Activated gamma-delta T cell (primary cell): ENCODE measurements around the gene PALM.
"Not testable (repeated sequence)": the region's sequence is repeated elsewhere in the genome, so short reads cannot be mapped to it uniquely, and the experiment has no call there.

Source experiments
- DNase-seq: peaks from one replicate; lab custom pipeline; 2025; lab: John Stamatoyannopoulos, UW
- total RNA-seq, 2 donors: gene quantifications; one replicate each; lab custom pipeline; 2026; lab: John Stamatoyannopoulos, UW

Gene PALM, protein sequence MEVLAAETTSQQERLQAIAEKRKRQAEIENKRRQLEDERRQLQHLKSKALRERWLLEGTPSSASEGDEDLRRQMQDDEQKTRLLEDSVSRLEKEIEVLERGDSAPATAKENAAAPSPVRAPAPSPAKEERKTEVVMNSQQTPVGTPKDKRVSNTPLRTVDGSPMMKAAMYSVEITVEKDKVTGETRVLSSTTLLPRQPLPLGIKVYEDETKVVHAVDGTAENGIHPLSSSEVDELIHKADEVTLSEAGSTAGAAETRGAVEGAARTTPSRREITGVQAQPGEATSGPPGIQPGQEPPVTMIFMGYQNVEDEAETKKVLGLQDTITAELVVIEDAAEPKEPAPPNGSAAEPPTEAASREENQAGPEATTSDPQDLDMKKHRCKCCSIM
- total RNA-seq, result 0.26 to 0.83 reads per million in 2 donors

DNA sequence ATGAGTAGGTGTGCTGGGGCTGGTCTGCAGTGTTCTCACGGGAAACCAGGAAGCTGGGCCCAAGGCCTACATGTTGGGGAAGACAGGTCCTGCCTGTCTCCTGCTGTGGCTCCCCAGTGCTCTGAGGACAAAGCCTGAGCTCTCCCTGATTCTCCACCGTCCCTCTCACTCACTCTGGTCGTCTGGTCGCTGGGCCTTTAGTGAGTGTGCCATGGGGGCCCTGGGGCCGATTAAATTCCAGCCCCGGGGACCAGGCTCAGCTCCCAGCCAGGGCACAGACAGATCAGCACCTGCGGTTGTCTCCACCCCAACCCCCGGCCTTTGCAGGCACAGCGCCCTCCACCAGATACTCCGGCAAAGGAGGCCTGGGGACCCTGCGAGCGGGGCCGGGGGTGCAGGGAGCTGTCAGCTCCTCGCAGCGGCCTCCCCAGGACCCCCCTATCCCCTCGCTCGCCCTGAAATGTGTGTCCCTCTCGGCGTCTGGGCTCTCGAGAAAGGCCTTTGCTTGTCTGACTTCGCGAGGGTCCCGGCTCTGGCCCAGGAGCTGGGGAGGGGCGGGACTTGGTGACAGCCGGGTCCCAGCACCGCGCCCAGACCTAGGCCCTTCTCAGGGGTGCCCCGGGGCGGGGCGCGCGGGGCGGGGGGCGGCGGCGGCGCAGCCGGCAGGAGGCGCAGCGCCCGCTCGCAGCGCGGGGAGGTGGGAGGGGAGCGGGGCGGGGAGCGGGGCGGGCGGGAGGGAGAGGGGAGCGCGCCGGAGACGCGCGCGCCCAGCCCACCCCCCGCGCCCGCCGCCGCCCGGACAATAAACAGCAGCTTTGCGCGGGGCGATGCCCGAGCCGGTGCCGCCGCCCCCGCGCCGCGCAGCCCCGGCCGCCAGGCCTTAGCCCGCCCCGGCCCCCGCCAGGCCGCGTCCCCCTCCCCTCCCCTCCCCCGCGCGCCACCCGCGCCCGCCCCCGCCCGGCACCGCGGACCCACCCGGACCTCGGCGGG lies at the start of gene PALM:
Gene PALM (plus strand): TSS at position 782 of the 990 bp plus-strand sequence. CDS start 212 bp downstream, outside the sequence.
- DNase-seq, result no peak

DNA sequence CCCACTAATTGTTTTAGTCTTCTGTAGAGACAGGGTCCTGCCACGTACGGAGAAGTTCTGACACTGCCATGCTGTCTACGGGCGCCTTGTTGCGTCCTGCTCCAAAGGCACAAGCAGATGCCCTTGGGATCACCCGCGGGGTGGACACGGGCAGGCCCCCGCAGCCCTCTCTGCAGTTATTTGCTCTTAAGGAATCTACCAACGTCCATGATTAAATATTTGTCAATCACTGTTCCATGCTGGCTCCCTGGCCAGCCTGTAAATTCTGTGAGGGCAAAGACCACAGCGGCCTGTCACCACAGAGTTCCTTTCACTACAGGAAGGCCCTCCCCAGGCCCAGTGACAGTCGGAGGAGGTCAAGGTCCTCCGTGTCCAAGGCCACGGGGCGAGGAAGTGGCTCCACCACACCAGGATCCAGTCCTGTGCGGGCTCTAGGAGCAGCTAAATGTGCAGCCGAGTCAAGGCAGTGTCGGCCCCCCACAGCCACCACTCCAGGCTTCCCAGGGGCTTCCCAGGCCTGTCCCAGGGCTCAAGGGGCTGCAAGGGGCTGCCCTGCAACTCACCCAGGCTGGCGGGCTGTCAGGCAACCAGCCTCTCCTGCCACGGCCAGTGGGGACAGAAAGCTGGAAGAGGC lies 47.8 kb upstream of the PALM start:
- DNase-seq, result no peak

DNA sequence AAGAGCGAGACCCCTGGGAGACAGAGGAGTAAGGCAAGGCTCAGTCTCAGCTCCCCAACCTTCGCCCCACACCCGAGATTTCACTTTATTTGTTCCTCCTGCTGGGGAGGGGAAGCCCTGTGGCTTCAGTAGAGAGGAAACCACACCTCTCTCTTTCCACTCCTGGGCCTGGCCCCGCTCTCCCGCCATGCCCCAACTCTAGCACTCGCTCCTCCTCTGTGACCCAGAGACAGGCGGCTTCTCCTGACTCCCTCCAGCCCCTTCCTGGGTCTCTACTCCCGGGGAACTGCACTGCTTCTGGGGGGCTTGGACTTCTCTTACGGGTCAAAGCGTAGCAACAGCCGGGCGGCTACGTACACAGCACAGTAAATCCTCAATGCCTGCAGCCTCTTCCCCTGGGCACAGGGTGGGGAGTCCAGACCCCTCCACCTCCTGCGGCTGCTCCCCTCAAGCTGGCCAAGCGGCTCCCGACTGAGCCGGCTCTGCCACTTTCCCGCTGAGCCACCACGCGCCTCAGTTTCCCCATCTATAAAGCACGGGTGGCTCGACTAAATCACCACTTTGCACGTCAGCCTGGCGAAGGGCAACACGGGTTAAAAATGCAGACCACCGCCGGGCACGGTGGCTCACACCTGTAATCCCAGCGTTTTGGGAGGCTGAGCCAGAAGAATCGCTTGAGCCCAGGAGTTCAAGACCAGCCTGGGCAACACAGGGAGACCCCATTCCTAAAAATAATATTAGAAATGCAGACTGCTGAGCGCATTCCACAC lies 47.1 kb upstream of the PALM start:
- DNase-seq, result peak; percentile 40

DNA sequence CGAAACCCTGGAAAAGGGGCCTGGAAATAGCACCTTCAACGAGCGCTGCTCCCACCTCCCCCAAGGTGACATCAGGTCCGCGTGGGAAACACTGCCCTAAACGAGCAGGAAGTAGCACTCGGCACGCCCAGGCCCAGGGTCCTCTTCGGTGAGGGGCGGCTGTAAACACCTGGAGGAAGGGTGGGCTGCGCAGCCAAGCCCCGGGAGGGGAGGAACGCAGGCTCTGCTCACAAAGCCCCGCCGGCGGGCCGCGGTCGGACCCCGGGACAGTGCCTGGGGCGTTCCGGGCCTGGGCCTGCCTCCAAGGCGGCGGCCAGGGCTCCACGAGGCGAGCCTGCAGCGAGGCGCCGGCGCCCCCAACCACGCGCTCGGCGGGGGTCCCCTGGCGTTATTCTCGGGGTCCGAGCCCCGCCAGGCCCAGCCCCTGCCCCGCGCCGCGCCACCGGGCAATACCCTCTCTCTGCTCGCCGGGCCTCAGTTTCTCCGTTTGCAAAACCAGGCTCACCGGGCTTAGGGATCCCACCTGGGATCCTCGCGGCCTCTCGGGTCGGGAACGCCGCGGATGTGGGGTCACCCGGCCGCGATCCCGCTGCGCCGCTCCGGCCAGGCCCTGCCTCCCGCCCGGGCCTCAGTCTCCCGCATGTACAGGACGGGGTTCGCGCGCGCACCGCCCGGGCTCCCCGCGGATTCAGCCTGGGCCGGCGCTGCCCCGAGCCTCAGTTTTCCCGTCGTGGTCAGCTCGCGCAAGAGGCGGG lies 46.4 kb upstream of the PALM start:
- DNase-seq, result peak; percentile 61

DNA sequence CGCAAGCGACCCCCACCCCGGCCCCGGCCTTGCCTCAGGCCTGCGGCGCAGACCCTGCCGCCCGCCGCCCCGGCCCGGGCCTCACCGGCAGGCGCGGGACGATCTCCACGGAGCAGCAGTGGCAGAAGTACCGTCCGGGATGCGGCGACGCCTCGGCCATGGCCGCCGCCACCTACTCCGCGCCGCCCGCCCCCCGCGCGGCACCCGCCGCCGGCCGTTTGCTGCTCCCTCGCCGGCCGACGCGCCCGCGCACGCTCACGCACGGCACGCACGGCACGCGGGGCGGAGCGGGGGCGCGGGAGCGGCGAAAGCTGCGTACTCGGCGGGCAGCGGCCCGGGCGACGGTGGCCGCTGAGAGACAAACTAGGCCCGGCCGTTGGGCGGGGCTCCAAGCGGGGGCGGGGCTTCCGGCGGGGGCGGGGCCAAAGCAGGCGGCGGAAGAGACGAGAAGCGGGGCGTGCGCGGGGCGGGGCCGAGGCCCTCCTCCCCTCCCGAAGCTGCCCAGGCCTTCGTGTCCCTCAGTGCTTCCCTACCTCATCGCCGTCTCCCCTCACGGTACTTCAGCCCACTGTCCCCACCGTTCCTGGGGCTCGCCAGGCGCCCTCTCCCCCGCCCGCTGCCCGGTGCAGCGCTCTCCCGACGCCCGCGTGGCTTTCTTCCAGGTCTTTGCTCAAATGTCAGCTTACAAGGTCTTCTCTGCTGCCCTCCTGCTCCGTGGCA lies 45.6 kb upstream of the PALM start, which contains the start of gene RNF126:
Gene RNF126 (minus strand): TSS at position 253 of the 720 bp plus-strand sequence. CDS start 93 bp downstream, at position 160.
- peak; percentile 95 for DNase-seq

DNA sequence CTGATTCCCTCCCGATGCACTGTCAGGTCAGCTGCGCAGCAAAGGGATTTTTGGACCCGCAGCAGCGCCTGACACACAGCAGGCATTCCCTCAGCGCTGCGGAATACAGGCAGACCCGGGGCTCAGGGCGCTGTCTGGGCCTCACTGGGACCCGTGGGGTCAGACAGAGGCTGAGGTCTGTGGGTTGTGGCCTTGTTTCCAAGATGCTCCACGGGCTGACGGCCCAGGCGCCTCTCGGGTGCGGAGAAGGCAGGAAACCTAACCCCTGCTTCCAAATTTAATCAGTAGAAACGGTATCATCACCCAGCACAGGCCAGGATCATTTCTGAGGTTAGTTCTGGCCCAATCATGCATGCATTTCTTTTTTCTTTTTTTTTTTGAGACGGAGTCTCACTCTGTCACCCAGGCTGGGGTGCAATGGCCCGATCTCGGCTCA lies 45.0 kb upstream of the PALM start:
- no peak for DNase-seq

DNA sequence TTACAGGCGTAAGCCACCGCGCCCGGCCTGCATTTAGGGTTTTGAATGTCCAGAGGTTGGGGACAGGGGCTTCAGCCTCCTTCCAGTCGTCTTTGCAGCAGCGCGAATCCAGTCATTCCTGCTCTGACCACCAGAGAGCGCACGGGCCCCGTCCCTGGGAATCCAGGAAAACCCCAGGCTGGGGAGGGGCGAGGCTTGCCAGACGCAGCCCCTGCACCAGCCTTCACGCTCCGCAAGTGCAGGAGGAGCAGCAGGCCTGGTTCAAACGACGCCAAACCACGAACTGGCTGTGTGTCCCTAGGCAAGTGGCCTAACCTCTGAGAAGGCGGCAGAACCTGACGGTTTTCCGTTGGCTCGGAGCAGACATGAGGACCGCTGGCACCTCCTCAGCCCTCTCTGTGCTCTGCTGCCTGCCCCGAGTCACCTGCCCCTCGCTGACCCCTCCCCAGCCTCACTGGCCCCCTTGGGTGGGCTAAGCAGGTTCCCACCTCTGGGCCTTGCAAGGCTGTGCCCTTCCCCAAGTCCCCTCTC lies 43.8 kb upstream of the PALM start:
- peak; percentile 42 for DNase-seq

DNA sequence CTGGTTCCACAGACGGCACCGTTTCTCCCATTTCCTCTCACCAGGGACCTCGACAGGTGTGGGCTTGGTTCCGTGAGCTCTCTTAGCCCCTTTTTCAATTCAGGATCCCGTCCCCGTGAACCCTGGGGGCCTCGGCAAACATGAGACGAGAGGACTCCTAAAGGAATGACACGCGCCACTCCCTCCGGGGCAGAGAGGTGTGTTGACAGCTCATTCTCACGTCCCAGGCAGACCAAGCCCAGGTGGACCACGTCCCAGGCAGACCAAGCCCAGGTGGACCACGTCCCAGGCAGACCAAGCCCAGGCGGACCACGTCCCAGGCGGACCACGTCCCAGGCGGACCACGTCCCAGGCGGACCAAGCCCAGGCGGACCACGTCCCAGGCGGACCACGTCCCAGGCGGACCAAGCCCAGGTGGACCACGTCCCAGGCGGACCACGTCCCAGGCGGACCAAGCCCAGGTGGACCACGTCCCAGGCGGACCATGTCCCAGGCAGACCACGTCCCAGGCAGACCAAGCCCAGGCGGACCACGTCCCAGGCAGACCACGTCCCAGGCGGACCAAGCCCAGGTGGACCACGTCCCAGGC lies 41.7 kb upstream of the PALM start:
- DNase-seq, result not testable (repeated sequence)

DNA sequence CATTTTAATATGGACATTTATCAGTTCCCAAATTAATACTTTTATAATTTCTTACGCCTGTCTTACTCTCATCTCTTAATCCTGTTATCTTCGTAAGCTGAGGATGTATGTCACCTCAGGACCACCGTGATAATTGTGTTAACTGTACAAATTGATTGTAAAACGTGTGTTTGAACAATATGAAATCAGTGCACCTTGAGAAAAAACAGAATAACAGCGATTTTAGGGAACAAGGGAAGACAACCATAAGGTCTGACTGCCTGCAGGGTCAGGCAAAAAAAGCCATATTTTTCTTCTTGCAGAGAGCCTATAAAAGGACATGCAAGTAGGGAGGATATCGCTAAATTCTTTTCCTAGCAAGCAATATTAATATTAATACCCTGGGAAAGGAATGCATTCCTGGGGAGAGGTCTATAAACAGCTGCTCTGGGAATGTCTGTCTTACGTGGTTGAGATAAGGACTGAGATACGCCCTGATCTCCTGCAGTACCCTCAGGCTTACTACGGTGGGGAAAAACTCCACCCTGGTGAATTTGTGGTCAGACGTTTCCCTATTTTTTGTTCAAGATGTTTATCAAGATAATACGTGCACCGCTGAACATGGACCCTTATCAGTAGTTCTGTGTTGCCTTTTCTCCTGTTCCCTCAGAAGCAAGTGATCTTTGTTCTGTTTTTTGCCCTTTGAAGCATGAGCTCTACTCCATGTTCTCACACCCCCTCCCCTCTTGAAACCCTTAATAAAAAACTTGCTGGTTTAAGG lies 39.9 kb upstream of the PALM start:
- DNase-seq, result not testable (repeated sequence)

DNA sequence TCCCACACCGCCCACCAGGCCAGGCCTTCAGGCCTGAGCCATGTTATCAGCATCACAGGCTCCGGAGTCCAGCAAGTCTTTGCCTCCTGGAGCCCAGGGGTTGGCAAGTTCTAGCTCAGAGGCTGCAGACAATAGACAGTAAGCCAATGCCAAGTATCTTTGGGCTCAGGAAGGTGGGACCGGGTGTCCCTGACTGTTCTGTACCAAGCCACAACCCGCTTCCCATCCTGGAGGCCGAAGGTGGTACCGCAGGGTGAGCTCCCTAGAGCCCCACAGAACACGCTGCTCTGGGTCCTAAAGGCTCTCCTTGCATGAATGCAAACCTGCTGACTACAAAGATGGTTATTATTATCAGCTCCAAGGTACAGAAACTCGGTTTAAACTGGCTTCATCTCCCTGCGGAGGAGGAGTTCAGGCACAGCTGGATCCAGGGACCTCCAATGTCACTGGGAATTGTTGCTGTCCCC lies 38.1 kb upstream of the PALM start:
- DNase-seq, result no peak

DNA sequence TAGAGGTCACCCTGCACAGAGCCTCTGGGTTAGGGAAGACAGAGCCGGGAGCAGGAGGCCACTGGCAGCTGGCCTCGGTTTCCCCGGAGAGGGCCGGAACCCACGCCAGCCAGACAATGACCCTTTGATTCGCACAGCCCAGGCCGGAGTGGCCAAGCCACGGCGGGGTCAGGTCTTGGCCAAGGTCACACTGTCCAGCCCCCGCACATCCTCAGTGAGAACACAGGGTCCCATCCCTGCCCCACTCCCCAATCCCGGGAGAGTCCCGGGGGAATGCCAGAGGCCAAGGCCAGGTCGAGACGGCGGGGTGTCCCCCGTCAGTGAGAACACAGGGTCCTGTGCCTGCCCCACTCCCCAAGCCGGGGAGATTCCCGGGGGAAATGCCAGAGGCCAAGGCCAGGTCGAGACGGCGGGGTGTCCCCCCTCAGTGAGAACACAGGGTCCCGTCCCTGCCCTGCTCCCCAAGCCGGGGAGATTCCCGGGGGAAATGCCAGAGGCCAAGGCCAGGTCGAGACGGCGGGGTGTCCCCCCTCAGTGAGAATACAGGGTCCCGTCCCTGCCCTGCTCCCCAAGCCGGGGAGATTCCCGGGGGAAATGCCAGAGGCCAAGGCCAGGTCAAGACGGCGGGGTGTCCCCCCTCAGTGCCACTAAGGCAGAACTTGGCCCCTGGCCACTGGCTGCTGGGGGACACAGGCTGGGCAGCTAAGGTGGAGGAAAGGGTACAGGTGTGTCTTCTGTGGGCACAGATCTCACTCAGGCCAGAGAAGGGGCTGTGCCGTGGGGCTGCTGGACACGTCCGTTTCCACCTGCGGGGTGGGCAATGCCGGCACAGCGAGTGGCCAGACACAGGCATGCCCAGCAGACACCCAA lies 34.2 kb upstream of the PALM start:
- DNase-seq, result no peak

DNA sequence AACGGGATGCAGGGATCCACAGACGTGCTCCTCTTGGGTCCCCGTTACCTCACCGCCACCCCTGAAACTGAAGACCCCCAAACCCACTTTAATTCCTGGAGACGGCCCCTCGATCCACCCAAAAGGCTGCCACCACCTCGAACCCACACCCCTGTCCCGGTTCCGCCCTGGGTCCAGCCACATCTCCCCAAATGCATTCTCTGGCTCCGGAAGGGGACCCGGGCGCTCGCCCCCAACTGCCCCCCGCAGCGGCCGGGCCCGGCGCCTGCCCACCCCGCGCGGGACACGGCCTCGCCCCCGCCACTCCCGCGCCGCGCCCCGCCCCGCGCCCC lies 32.8 kb upstream of the PALM start:
- no peak for DNase-seq

DNA sequence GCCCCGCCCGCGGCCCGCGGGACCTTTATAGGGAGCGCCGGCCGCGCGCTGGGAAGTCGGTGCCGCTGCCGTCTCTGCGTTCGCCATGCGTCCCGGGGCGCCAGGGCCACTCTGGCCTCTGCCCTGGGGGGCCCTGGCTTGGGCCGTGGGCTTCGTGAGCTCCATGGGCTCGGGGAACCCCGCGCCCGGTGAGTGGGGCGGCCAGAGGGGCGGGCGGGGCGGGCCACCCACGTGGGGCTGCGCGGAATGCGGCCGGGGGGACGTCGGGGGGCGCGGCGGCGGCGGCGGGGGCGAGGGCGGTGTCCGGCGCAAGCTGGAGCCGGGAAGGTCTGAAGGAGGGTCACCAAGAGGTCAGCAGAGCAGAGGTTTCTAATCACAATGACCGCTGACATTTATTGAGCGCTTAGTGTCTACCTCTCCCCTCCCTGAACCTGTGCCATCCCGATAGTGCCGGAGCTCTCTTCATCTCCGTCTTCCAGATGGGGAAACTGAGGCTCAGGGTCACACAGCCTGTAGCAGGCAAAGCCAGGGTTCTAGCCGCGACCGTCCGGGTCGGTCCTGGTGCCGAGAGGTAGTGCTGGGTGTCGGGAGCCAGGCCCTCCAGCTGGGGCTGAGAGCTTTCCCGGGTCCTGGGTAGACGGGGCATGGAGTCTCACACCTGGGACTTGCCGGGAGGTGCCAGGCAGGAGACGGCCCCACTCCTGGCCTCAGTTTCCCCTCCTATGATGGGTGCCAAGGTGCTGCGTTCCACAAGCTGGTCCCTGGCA lies 32.2 kb upstream of the PALM start, which contains the start of gene FSTL3:
Gene FSTL3 (plus strand): TSS at position 54 of the 767 bp plus-strand sequence. CDS start 32 bp downstream, at position 86.
- DNase-seq, result no peak

DNA sequence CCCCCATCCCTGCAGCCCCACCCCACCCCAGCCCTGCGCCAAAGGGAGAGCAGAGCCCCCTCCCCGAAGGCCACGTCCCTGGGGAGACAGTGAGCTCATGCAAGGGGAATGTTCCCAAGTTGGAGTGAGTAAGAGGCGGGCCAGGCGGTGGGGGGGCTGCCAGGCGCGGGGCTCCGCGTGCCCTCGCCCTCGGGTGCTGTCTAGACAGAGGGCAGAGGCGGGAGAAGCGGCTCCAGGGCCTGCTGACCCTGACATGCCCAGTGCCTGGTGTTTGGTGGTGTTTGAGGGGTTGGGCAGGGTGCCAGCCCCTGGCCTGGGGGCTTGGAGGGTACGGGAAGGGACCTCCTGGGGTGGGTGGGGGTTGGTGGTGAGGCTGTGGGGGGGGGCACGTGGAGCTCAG lies 31.5 kb upstream of the PALM start:
- no peak for DNase-seq

DNA sequence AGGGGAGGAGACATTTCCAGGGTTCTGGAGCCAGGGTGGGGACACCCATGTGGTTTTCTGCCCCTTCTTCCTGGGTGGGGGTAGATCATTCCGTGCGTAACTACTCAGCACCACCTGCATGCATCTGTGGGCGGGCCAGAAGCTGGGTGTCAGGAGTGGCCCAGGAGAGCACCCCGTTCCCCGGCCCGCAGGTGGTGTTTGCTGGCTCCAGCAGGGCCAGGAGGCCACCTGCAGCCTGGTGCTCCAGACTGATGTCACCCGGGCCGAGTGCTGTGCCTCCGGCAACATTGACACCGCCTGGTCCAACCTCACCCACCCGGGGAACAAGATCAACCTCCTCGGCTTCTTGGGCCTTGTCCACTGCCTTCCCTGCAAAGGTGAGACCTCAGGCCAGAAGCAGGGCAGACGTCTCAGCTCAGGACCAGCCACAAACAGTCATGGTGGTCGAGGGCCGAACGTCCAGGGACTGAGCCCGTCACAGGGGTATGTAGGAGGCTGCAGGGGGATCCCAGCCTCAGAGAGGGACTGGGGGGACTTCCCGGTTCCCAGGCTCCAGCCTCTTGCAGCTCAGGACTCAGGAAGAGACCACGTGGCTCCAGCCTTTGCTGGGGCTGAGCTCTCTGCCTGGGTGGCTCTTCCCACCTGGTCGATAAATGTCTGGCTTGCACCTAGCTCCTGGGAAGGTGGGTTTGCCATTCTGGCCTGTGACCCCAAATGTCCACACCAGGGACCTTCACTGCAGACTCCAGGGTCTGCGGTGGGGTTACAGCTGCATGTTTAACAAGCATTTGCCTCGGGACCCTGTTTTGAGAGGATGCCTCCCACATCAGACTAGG lies 30.9 kb upstream of the PALM start:
- DNase-seq, result no peak
